ENCODE measurements around the gene COL26A1.
"Not testable (repeated sequence)": the region's sequence is repeated elsewhere in the genome, so short reads cannot be mapped to it uniquely, and the experiment has no call there.

The COL26A1 gene

DNA sequence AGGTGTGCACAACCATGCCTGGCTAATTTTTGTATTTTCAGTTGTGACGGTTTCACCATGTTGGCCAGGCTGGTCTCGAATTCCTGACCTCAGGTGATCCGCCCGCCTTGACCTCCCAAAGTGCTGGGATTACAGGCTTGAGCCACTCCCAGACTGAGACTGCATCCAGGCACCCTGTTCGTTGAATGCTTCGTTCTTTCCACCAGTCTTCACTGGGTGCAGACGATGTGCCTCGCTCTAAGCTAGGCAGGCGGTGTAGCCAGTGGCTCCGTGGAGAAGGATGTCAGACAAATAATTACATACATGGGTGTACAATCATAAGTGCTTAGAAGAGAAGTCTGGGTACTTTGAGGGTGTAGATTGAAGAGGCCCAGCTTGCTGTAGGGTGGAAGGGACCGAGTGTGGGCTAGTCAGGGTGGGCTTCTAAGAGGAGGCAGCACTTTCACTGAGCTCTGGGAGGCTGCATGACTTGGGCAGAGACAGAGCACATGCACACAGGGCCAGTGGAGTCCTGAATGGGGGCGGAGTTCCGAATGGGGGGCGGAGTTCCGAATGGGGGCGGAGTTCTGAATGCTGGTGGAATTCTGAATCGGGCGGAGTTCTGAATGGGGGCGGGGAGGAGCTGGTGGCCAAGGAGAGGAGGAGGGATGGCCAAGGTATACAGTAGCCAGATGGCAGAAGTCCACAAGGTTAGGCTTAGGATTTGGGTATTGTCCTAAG, 74.3 kb downstream of the COL26A1 start:
- no peaks in the 10 kb centered on the region for H3K36me3 Mint-ChIP-seq

DNA sequence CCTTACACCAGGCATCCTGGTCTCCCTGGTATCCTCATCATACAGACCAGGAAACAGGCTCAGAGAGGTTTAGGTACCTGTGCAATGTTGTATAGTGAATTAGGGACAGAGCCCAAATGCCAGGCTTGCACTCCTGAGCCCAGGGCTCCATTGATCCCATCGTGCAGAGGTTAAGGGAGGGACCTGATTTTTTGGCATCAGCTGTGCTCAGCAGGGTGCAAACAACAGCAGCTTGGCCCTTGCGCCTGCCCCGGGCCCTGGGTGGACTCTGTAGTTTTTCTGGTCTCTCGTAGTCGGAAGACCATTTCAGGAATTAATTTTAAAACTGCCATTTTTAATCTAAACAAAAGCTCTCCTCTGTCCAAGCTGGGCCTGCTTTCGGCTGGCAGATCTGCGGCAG, 79.2 kb downstream of the COL26A1 start:
- Mint-ChIP-seq H3K4me1 (ENCODE audit: low read depth) (peaks cover 5% of the 10 kb centered on the region), H3K4me3 (no peak overlapping the region), H3K27me3 (peaks cover 7% of the 10 kb centered on the region), H3K9me3 (ENCODE audit: low read depth) (no peaks in the 10 kb centered on the region), H3K27ac (no peak overlapping the region), H3K36me3 (no peaks in the 10 kb centered on the region)

More for the DNA sequence above, 74.3 kb downstream of the COL26A1 start:
- Mint-ChIP-seq H3K9me3 (ENCODE audit: low read depth) (no peaks in the 10 kb centered on the region), H3K27me3 (peaks cover 7% of the 10 kb centered on the region), H3K4me3 (no peak overlapping the region), H3K27ac (no peak overlapping the region), H3K4me1 (ENCODE audit: low read depth) (no peaks in the 10 kb centered on the region)

DNA sequence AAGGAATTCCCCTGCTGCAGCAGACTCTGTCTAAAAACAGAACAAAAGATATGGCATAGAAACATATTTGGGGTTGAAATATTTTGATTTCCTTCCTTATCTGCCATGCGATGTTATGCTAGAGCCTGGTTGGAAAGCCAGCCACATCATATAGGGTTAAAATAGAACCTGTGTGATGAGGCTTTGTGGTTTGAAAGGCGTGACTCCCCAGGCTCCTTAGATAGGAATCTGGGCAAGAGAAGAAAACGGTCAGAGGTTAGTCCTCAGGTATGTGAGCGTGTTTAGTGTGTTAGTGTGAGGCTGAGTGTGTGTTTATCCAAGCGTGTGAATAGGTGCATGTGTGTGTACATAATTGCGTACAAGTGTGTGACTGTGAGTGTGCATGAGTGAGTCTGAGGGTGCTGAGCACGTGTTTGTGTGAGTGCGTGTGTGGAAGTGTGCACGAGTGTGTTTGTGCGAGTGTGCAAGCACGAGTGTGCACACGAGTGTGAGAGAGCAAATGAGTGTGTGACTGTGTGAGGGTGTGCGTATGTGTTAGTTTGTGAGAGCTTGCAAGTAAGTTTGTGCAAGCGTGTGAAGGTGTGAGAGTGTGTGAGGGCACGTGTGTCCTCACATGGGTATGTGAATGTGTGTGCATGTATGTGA, 79.9 kb downstream of the COL26A1 start:
- Mint-ChIP-seq H3K27ac (no peak overlapping the region), H3K4me3 (no peak overlapping the region), H3K27me3 (peaks cover 5% of the 10 kb centered on the region), H3K36me3 (no peaks in the 10 kb centered on the region), H3K4me1 (ENCODE audit: low read depth) (peaks cover 5% of the 10 kb centered on the region), H3K9me3 (ENCODE audit: low read depth) (no peaks in the 10 kb centered on the region)

DNA sequence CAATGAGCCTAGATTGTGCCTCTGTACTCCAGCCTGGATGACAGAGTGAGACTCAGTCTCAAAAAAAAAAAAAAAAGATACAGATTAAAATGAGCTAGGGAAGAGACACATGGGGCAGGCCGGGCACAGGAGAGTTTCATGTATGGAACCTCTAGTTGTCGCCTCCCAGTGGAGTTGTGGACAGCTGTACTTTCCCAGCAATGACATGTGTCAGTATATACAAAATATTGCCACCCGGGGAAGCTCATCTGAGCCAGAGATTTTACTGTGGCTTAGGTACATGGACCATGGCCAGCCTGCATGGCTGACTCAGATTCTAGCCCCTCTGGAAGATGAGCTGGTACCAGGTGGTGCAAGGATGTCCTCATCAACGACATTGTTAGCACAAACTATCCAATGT, 87.4 kb downstream of the COL26A1 start:
- Mint-ChIP-seq H3K27ac (no peak overlapping the region), H3K36me3 (no peaks in the 10 kb centered on the region), H3K9me3 (ENCODE audit: low read depth) (no peaks in the 10 kb centered on the region), H3K4me3 (no peak overlapping the region), H3K4me1 (ENCODE audit: low read depth) (no peaks in the 10 kb centered on the region), H3K27me3 (no peaks in the 10 kb centered on the region)

DNA sequence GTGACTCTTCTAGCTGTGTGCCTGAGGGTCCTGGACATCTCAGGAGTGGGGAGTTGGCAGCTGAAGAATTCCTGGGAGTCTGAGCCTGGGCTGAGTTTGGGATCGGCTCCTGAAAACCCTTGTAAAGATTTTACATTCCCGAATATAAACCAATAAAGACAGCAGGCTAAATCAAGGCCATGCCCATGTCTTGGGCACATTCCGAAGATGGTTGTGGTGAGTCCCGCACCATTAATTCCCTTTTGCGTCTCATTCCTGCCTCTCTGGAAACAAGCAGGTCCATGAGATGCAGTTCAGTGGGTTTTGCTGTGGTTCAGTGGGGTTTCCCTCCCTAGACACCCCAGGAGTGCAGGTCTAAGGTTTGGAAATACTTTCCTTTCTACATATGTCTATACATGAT, 90.9 kb downstream of the COL26A1 start:
- no peaks in the 10 kb centered on the region for H3K27me3 Mint-ChIP-seq
- no peaks in the 10 kb centered on the region for H3K36me3 Mint-ChIP-seq
- H3K27ac Mint-ChIP-seq: no peak overlapping the region
- no peak overlapping the region for H3K4me3 Mint-ChIP-seq
- no peaks in the 10 kb centered on the region for H3K9me3 Mint-ChIP-seq (ENCODE audit: low read depth)
- H3K4me1 Mint-ChIP-seq (ENCODE audit: low read depth): no peaks in the 10 kb centered on the region

DNA sequence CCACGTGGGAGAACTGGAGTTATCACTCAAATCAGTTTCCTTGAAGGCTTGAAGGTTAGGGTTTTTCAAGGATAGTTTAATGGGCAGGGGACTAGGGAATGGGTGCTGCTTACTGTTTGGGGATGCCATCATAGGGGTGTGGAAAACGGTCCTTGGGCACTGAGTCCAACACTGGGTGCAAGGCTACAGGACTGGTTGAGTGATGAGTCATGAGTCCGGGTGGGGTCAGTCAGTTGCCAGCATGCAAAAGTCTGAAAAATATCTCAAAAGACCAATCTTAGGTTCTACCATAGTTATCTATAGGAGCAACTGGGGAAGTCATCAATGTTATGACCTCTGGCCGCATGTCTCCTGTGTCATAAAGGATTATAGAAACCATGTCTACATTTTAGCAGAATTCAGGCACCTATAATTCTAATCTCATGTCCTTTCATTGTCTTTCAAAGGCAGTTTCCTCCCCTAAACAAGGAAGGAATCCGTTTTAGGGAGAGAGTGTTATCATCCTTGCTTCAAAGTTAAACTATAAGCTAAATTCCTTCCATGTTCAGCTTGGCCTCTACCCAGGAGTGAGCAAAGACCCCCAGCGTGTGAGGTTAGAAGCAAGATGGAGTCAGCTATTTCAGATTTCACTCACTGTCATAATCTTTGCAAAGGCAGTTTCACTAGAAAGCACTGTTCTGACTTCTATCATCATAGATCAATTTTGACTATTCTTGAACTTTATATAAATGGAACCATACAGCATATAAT, 94.5 kb downstream of the COL26A1 start:
- Mint-ChIP-seq H3K4me1 (ENCODE audit: low read depth) (no peaks in the 10 kb centered on the region), H3K27ac (no peak overlapping the region), H3K9me3 (ENCODE audit: low read depth) (no peaks in the 10 kb centered on the region), H3K4me3 (no peak overlapping the region), H3K27me3 (no peaks in the 10 kb centered on the region), H3K36me3 (no peaks in the 10 kb centered on the region)

DNA sequence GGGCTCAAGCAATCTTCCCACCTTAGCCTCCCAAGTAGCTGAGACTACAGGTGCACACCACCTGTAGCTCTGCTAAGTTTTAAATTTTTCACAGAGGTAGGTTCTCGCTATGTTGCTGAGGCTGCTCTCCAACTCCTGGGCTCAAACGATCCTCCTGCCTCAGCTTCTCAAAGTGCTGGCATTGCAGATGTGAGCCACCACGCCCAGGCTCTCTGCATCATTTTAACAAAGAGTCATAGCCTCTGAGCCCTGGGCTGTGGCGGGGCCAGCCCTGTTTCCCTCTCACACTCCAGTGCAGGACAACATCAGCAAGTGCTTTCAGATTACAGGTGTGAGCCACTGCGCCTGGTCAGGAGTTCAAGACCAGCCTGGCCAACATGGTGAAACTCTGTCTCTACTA, 102.5 kb downstream of the COL26A1 start:
- H3K4me3 Mint-ChIP-seq: peak overlapping the region; percentile 63
- H3K27me3 Mint-ChIP-seq: no peaks in the 10 kb centered on the region
- no peaks in the 10 kb centered on the region for H3K36me3 Mint-ChIP-seq
- peak overlapping the region; percentile 77 for H3K27ac Mint-ChIP-seq
- H3K4me1 Mint-ChIP-seq (ENCODE audit: low read depth): peaks cover 20% of the 10 kb centered on the region
- no peaks in the 10 kb centered on the region for H3K9me3 Mint-ChIP-seq (ENCODE audit: low read depth)

DNA sequence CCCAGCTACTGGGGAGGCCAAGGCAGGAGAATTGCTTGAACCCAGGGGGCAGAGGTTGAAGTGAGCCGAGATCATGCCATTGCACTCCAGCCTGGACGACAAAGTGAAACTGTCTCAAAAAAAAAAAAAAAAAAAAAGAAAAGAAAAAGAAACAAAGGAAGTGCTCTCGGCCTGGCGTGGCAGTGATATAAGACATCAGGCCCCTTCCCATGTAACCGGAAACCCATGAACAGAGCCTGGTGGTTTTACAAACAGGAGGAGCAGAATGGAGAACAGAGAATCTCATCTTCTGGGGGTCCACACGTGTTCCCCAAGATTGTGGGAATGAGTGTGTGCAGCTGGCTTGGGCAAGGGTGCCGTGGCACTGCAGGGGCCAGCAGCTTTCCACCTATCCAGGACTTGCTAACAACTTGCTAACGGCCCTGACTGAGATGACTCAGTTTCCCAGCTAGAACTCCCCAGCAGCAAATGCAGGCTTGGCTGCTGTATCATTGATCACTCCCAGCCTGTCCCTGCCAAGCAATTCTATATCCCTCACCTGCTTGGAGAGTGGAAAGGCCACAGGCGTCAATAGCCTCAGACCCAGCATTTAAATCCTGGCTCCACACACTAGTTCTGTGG, 103.0 kb downstream of the COL26A1 start:
- H3K27me3 Mint-ChIP-seq: no peaks in the 10 kb centered on the region
- no peaks in the 10 kb centered on the region for H3K36me3 Mint-ChIP-seq
- peak overlapping the region; percentile 63 for H3K4me3 Mint-ChIP-seq
- H3K27ac Mint-ChIP-seq: peak overlapping the region; percentile 77
- peaks cover 20% of the 10 kb centered on the region for H3K4me1 Mint-ChIP-seq (ENCODE audit: low read depth)
- H3K9me3 Mint-ChIP-seq (ENCODE audit: low read depth): no peaks in the 10 kb centered on the region

DNA sequence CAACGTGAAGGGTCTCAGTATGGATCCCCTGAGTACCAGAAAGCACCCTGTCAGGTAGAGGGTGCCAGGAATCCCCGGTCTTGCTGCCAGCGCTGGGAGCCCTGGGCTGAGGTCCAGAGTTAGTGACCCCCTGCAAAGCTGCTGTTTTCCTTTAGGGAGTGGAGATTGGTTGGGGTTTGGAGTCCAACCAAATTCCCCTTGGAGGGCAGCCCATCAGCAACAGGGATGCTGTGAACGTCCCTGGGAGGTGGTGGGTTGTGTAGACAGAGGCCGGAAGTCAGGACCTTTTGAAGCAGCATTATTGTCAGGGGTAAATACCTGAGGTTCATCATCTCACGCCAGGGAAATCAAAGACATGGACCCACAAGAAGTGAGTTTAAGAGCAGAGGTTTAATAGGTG, 104.2 kb downstream of the COL26A1 start:
- Mint-ChIP-seq H3K36me3 (no peaks in the 10 kb centered on the region), H3K9me3 (ENCODE audit: low read depth) (no peaks in the 10 kb centered on the region), H3K4me1 (ENCODE audit: low read depth) (peaks cover 20% of the 10 kb centered on the region), H3K27me3 (no peaks in the 10 kb centered on the region), H3K4me3 (no peak overlapping the region), H3K27ac (no peak overlapping the region)

DNA sequence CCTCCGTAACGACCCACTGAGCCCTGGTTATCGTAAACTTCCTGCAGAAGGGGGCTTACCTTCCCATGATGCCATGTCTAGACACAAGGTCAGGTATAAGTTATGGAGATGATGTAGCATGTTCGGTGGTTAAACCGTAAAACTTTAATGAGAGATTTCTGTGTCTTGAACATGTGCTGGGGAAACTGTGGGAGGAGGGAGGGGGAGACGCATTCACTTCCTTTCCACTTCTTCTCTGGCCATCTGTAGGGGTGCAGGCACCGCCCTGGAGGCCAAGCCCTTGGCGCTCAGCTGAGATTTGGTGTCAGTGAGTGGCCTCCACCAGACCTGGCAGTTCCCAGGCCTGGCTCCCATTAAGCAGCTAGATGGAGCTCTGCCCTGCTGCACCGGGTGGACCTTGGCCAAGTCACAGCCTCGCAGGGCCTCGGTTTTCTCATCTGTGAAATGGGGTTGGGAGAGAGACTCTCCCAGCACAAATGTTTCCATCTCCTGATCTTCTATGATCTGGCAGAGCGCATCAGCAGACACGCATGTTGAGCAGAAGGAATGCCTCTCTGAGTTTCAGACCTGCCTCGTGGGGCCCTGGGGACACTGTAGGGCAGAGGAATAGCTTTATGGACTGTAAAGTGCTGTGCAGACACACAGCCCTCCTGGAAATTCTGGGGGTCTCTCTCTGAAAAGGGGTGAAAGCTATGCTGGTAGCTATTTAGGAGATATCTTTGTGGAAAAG, 106.0 kb downstream of the COL26A1 start:
- Mint-ChIP-seq H3K27ac (peak overlapping the region; percentile 16), H3K27me3 (no peaks in the 10 kb centered on the region)

DNA sequence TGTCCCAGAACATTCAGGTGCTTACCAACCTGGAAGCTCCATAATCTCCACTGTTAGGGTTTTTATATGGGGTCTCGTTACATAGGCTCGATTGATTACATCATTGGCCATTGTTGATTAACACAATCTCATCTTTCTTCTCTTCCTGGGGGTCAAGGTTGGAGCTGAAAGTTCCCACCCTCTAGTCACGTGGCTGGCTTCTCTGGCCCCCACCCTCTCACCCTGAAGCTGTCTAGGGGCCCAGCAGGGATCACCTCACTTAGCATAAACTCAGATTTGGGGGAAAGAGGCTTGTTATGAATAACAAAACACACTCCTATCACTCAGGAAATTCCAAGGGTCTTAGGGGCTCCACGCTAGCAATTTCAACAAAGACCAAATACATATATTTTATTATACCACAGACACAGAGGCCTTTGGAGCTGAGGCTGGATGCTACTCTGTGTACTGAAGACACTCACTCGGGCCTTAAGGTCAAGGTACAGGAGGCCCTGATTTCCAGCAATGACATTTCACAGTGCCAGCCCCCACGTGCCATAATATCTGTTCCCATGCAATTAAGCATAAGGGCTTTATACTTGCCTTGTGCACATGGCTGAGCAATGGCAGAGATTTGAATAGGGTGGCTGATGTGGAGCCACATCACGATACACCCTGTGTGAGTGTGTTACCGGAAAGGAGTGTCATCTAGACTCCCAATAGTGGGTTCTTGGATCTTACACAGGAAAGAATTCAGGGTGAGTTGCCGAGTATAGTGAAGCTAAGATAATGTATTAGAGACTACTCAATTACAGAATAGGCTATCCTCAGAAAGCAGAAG, 108.2 kb downstream of the COL26A1 start:
- Mint-ChIP-seq H3K4me1 (ENCODE audit: low read depth) (peaks cover 10% of the 10 kb centered on the region), H3K4me3 (no peak overlapping the region), H3K9me3 (ENCODE audit: low read depth) (no peaks in the 10 kb centered on the region), H3K36me3 (no peaks in the 10 kb centered on the region), H3K27me3 (no peaks in the 10 kb centered on the region), H3K27ac (no peak overlapping the region)

More for the DNA sequence above, 106.0 kb downstream of the COL26A1 start:
- H3K4me3 Mint-ChIP-seq: no peak overlapping the region
- no peaks in the 10 kb centered on the region for H3K9me3 Mint-ChIP-seq (ENCODE audit: low read depth)
- H3K4me1 Mint-ChIP-seq (ENCODE audit: low read depth): peaks cover 20% of the 10 kb centered on the region
- H3K36me3 Mint-ChIP-seq: no peaks in the 10 kb centered on the region

DNA sequence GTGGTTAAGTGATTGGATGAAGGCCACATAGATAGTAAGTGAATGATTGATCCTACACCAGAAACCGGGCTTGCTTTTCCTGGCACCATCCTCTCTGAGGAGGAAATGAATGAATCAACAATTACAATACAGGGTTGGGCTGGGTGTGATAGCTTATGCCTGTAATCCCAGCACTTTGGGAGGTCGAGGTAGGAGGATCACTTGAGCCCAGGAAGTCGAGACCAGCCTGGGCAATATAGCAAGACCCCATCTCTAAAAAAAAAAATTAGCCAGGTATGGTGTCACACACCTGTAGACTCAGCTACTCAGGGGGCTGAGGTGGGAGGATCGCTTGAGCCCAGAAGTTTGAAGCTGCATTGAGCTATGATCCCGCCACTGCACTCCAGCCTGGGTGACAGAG, 111.5 kb downstream of the COL26A1 start:
- H3K36me3 Mint-ChIP-seq: peaks cover 5% of the 10 kb centered on the region
- peaks cover 6% of the 10 kb centered on the region for H3K9me3 Mint-ChIP-seq (ENCODE audit: low read depth)
- H3K4me1 Mint-ChIP-seq (ENCODE audit: low read depth): peaks cover 1% of the 10 kb centered on the region
- no peaks in the 10 kb centered on the region for H3K27me3 Mint-ChIP-seq
- H3K27ac Mint-ChIP-seq: no peak overlapping the region
- H3K4me3 Mint-ChIP-seq: no peak overlapping the region

DNA sequence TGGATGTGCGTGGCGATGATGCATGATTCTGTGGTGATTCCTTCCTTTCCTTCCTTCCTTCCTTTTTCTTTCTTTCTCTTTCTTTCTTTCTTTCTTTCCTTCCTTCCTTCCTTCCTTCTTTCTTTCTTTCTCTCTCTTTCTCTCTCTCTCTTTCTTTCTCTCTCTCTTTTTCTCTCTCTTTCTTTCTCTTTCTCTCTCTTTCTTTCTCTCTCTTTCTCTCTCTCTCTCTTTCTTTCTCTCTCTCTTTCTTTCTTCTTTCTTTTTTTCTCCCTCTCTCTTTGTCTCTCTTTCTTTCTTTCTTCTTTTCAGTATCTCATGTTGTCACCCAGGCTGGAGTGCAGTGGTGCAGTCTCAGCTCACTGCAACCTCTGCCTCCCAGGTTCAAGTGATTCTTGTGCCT, 113.0 kb downstream of the COL26A1 start:
- not testable (repeated sequence) for H3K4me3 Mint-ChIP-seq; H3K27me3 Mint-ChIP-seq; H3K36me3 Mint-ChIP-seq; H3K27ac Mint-ChIP-seq; H3K4me1 Mint-ChIP-seq (ENCODE audit: low read depth)
- H3K9me3 Mint-ChIP-seq (ENCODE audit: low read depth): peaks cover 18% of the 10 kb centered on the region

DNA sequence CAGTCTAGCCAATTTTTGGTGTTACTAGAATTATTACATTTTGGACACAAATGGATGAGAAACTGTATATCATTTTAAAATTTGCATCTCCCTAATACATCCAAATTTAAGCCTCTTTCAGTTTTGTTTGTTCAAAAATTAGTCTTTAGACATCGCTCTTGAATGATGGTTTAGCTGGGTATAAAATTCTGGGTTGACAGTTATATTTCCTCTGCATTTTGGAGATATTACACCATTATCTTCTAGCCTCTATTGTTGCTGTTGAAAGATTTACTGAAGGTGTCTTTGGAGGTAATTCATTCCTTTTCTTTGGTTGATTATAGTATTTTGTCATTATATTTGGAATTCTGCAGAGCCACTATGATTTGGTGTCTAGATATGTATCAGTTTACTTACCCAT, 116.5 kb downstream of the COL26A1 start:
- no peak overlapping the region for H3K27ac Mint-ChIP-seq
- no peaks in the 10 kb centered on the region for H3K27me3 Mint-ChIP-seq
- H3K9me3 Mint-ChIP-seq (ENCODE audit: low read depth): peaks cover 18% of the 10 kb centered on the region
- peaks cover 1% of the 10 kb centered on the region for H3K4me1 Mint-ChIP-seq (ENCODE audit: low read depth)
- peaks cover 9% of the 10 kb centered on the region for H3K36me3 Mint-ChIP-seq
- no peak overlapping the region for H3K4me3 Mint-ChIP-seq
